Neural crest cell (in vitro differentiated cells): ENCODE data around the gene SLC6A12. TPM values are rescaled to one million over a fixed set of nuclear protein-coding genes. Genes with fewer than 3 reads are reported as not detected.

ENCODE experiments used
- DNase-seq: peaks from one replicate; pipeline ENCODE4 v3.0.0; 2021; ENCODE audit warnings: low read depth, mixed read lengths, low spot score
- H3K27ac Mint-ChIP-seq: one replicate; pipeline ENCODE4 v1.8.0; 2021; ENCODE audit warnings: mild to moderate bottlenecking, mixed read lengths; ENCODE audit not compliant: unreplicated experiment
- H3K27me3 Mint-ChIP-seq: 2 replicates; pipeline ENCODE4 v1.8.0; 2021; ENCODE audit warnings: low read depth, mild to moderate bottlenecking, mixed read lengths
- H3K36me3 Mint-ChIP-seq: 2 replicates; pipeline ENCODE4 v1.8.0; 2021; ENCODE audit warnings: low read depth, mild to moderate bottlenecking, mixed read lengths
- H3K4me1 Mint-ChIP-seq: 2 replicates; pipeline ENCODE4 v1.8.0; 2021; ENCODE audit warnings: mixed read lengths
- H3K4me3 Mint-ChIP-seq: one replicate; pipeline ENCODE4 v1.8.0; 2021; ENCODE audit warnings: mild to moderate bottlenecking, mixed read lengths
- H3K9me3 Mint-ChIP-seq: 2 replicates; pipeline ENCODE4 v1.8.0; 2021; ENCODE audit warnings: mixed read lengths
- total RNA-seq: library from RNA; stranded (reverse); gene quantifications from 2 replicates; pipeline ENCODE4 v1.2.1, GENCODE V29; 2021
- TF ChIP-seq, protein P1 (sequence below): fragments of 200-600 bp; sonication (generic); conservative IDR thresholded peaks from 2 replicates; pipeline ENCODE4 v1.5.0; 2021; ENCODE audit warnings: antibody characterized with exemption, mild to moderate bottlenecking

Gene SLC6A12
- total RNA-seq, 1 donor from 2014 or later, result 0.47 TPM

DNA sequence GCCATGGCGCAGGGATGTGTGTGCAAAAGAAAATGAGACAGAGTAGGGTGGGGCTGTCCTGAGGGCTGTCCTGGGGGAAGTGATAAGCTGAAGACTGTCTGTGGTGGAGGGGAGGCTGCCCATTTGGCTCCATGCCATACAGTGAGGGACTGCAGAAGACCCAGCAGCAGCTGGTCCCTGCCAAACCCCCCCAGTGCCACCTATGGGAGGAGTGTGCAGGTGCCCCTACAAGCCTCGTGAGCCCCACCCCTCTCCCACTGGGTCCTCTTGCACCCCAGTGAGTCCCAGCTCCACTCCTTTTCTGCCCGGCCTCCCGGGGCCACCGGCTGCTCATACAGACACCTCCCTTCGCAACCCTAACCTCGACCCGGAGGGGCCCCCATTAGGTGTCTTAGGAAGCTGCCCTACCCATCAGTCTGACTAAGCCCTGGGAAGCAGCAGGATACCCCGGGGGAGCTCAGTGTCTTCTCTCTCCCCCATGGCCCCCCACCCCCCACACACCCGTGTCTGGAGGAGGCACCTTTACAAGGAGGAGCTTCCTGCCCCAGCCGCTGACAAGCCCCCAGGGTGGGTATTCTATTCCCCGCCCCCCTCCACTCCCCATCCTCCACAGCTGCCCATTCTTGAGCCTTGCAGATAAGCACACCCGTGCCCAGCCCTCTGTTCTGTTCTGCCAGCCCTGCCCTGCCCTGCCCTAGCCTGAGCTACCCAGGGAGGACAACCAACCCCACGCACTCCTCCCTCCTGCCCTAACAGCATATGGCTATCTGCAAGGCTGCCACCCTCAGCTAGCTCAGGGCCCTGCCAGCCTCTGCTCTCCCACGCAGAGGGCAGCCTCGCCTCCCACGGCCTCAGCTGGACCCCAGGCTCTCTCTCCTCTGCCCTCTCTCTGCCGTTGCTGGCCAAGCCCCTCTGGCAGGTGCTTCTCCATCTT is 41.9 kb downstream of the SLC6A12 start:
- Mint-ChIP-seq H3K27ac (no peak overlapping the region), H3K36me3 (no peaks in the 10 kb centered on the region), H3K4me3 (no peak overlapping the region), H3K4me1 (peaks cover 48% of the 10 kb centered on the region), H3K9me3 (no peaks in the 10 kb centered on the region), H3K27me3 (peaks cover 3% of the 10 kb centered on the region)
- TF ChIP-seq, protein P1, sequence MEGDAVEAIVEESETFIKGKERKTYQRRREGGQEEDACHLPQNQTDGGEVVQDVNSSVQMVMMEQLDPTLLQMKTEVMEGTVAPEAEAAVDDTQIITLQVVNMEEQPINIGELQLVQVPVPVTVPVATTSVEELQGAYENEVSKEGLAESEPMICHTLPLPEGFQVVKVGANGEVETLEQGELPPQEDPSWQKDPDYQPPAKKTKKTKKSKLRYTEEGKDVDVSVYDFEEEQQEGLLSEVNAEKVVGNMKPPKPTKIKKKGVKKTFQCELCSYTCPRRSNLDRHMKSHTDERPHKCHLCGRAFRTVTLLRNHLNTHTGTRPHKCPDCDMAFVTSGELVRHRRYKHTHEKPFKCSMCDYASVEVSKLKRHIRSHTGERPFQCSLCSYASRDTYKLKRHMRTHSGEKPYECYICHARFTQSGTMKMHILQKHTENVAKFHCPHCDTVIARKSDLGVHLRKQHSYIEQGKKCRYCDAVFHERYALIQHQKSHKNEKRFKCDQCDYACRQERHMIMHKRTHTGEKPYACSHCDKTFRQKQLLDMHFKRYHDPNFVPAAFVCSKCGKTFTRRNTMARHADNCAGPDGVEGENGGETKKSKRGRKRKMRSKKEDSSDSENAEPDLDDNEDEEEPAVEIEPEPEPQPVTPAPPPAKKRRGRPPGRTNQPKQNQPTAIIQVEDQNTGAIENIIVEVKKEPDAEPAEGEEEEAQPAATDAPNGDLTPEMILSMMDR, result no peak
- DNase-seq, result no peak

DNA sequence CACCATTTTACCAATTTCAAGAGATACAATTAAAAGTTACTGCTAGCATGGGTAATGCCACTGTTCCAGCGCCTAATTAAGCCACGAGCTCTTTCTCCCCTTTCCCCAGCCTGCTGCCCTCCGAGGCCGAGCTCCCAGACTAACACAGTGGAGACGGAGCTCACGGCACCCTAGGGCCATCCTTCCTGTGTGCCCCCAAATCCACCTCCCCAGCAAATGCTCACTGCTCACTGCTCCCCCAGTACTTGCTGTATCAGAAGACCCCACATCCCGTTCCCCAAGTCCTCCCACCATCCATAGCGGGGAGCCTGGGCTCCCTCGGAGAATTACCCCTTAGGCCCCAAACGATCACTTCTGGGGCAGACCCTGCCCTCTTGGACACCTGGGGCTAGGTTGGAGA is 42.7 kb downstream of the SLC6A12 start:
- no peaks in the 10 kb centered on the region for H3K36me3 Mint-ChIP-seq
- H3K4me3 Mint-ChIP-seq, result no peak overlapping the region
- H3K9me3 Mint-ChIP-seq, result no peaks in the 10 kb centered on the region
- peaks cover 44% of the 10 kb centered on the region for H3K4me1 Mint-ChIP-seq
- no peak overlapping the region for H3K27ac Mint-ChIP-seq
- TF ChIP-seq, protein P1, result no peak
- DNase-seq, result no peak
- H3K27me3 Mint-ChIP-seq, result peaks cover 3% of the 10 kb centered on the region

DNA sequence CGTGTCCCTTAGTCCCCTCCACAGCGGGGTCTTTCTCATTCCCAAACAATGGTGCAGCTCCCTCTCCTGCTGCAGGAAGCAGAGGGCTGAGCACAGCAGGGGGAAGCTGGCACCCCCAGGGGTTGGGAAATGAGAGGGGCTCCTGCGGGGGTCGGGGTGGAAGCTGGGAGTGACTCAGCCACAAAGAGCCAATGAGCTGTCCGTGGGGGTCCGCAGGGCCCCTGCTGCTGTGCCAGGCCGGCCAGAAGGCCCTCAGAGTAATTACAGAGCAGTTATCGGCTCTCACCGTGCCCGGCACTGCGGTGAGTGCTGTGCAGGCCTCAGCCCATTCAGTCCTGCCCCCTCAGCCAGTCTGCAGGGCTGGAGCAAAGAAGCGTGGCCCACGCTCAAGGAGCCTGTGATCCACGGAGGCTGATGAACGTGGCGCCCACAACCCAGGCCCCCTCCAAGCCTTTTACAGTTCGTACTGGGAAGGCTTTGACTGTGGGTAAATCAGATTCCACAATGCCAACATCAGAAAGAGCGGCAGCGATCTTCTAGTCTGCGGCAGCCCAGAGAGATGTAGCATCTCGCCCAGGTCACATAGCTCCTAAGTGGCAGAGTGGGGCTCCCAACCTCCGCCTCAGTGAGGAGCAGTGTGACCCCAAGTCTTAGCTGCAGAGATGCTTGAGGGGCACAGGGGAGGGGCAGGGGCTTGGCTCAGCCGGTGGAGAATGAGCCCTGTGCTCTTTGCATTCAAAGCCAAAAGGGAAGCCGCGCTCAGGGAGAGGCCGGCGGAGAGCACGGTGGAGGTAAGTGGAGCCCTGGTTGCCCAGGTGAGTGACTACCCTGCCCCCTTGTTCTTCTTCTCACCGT is 43.4 kb downstream of the SLC6A12 start:
- H3K4me1 Mint-ChIP-seq, result peaks cover 47% of the 10 kb centered on the region
- no peak overlapping the region for H3K4me3 Mint-ChIP-seq
- TF ChIP-seq, protein P1, result no peak
- no peak for DNase-seq
- H3K36me3 Mint-ChIP-seq, result no peaks in the 10 kb centered on the region
- H3K27me3 Mint-ChIP-seq, result peaks cover 3% of the 10 kb centered on the region
- no peak overlapping the region for H3K27ac Mint-ChIP-seq
- H3K9me3 Mint-ChIP-seq, result no peaks in the 10 kb centered on the region

DNA sequence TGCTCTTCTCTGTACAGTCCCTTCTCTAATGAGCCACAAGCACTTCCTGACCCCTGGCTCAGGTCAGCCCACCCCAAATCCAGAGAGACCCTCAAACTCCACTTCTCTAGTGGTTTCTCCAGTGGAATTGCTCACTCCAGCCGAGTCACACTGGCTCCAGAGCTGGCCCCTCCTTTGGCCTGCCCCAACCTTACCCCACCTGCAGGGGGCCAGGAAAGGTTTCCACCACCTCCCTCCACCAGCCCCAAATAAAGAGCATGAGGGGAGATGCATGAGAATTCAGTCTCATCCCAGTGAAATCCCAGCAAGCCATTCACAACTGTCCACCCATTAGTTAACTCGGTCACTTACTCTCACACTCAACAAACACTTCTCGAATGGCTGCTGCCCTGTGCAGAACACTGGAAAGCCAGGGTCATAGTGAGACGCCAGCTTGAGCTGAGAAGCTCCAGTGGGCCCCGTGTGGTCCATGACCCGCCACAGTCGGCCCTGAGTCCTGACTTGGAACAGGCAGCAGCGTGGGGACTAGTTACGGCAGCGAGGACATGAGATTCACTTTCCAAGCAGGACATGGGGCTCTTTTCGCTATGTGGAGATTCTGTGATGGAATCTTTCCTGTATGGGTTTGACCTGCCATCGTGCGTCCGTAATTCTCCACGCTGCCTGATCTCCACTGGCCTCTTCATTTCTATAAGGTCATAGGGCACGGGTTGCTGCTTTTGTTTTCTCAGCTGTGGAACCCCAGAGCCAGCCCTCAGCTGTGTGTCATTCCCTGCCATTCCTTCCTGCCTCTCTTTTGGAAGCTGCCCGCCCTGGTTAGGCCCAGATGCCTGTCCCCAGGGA is 44.2 kb downstream of the SLC6A12 start:
- Mint-ChIP-seq H3K36me3 (no peaks in the 10 kb centered on the region), H3K9me3 (no peaks in the 10 kb centered on the region), H3K4me1 (peaks cover 48% of the 10 kb centered on the region), H3K27ac (no peak overlapping the region), H3K4me3 (no peak overlapping the region), H3K27me3 (peaks cover 3% of the 10 kb centered on the region)
- TF ChIP-seq, protein P1, result peak; percentile 49
- DNase-seq, result no peak
